ENCODE data around the gene TNS1.

DNA sequence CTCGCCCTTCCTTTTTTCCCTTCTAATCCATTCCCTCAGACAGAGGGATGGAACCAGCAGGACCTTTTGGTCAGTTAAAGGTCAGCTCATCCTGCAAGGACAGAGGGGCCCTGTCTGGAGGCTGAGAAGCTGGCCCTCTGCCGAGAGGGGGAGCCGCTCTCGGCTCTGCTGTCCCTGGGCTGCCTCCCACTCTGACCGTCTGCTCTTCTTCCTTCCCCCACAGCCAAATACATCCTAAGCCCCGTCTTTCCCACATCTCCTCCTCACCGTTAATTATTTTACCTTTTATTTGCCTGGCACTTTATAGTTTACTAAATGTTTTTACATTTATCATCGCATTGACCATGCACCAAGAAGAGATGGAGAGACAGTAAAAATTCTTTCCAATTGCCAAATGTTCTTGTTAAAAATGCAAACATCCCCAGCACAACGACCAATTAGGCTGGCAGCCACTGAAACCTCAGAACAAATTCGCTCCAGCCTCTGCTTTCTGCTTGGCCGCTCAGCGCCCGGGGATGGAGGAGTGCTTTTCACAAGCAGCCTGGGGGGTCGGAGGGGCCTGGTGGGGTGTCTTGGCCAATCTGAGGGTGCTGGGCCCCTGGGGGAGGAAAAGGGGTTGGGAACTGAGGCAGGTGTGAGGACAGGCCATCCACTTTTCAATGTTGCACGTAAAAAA lies 123.7 kb downstream of the TNS1 start:
- TF ChIP-seq, protein P1, sequence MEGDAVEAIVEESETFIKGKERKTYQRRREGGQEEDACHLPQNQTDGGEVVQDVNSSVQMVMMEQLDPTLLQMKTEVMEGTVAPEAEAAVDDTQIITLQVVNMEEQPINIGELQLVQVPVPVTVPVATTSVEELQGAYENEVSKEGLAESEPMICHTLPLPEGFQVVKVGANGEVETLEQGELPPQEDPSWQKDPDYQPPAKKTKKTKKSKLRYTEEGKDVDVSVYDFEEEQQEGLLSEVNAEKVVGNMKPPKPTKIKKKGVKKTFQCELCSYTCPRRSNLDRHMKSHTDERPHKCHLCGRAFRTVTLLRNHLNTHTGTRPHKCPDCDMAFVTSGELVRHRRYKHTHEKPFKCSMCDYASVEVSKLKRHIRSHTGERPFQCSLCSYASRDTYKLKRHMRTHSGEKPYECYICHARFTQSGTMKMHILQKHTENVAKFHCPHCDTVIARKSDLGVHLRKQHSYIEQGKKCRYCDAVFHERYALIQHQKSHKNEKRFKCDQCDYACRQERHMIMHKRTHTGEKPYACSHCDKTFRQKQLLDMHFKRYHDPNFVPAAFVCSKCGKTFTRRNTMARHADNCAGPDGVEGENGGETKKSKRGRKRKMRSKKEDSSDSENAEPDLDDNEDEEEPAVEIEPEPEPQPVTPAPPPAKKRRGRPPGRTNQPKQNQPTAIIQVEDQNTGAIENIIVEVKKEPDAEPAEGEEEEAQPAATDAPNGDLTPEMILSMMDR (IDR thresholded peaks at IDR 0.05; ENCODE audit: low read length) = no peak
- no peak for TF ChIP-seq EZH2 (optimal IDR thresholded peaks at IDR 0.05; ENCODE audit: low read depth, low read length)

All from MM.1S (cell line).